ENCODE data around the gene GPD1. TPM values are rescaled to one million over a fixed set of nuclear protein-coding genes. Genes with fewer than 3 reads are reported as not detected.
"Not testable (repeated sequence)": the region's sequence is repeated elsewhere in the genome, so short reads cannot be mapped to it uniquely, and the experiment has no call there.

Gene GPD1
- total RNA-seq, 1 donor from 2014 or later, result 1,023 TPM

DNA sequence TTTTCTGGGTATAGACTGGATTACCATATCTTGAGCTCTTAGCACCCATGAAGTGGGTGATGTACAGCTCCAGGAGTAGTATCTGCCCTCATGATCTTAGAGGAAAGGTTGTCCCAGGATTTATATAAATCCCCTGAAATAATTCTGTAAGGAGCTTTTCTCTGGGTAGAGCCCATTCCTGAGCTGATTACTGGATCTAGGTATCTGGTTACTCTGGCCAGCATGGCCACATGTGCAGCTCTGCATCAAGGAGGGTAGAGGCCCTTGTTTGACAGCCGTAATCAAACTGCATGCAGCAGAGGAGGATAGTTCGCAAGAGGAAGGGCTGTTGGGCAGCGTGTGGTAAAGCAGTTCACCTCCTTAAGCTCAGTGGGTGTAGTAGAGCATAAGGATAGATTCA is 16.7 kb downstream of the GPD1 start:
- DNase-seq (ENCODE audit: low spot score), result no peak

DNA sequence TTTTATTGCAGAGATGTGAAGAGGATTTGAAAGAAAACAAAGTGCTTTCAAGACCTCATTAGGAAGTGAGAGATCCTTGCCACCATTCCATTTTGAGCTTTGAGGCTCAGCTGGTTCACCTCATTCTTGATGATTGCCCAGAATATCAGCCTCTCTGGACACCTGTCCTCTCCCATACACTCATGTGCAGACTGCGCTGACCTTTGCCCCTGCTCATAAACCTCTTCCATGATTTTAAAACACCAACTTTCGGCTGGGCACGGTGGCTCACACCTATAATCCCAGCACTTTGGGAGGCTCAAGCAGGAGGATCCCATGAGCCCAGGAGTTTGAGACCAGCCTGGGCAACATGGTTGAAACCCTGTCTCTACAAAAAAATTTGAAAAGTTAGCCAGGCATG is 17.1 kb downstream of the GPD1 start:
- DNase-seq (ENCODE audit: low spot score), result no peak

- no peak for DNase-seq (ENCODE audit: low spot score)
These were observed 17.8 kb downstream of the GPD1 start for GRCh38 chr12:50121641-50122040.

DNA sequence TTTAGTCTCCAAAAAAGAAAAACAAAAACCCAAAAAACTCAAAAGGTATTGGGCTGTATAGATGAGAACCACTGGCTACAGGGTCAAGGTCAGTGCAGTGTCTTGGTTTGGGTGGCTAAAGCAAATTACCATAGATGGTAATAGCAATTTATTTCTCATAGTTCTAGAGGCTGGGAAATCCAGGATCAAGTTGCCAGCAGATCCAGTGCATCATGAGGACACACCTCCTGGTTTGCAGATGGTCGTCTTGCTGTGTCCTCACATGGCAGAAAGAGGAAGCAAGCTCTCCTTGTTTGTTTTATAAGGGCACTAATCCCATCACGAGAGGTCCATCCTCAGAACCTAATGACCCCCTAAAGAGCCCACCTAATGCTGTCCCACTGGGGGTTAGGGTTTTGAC is 19.4 kb downstream of the GPD1 start:
- DNase-seq (ENCODE audit: low spot score), result no peak

- DNase-seq (ENCODE audit: low spot score), result no peak
These were observed 23.7 kb downstream of the GPD1 start for GRCh38 chr12:50127546-50127945.

DNA sequence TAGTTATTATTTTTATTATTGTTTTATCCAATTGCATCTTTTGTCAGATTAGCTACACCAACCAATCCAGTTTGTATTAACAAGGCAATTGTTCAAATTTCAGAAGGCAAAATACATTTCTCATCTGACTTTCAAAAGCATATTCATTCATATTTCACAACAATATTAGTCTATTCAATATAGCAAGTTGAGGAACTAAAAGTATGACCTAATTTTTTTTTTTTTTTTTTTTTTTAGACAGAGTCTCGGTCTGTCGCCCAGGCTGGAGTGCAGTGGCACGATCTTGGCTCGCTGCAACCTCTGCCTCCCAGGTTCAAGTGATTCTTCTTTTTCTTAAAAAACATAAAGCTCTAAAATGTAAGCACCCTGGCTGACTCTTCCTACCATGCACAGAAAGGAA is 25.5 kb downstream of the GPD1 start:
- DNase-seq (ENCODE audit: low spot score), result no peak

DNA sequence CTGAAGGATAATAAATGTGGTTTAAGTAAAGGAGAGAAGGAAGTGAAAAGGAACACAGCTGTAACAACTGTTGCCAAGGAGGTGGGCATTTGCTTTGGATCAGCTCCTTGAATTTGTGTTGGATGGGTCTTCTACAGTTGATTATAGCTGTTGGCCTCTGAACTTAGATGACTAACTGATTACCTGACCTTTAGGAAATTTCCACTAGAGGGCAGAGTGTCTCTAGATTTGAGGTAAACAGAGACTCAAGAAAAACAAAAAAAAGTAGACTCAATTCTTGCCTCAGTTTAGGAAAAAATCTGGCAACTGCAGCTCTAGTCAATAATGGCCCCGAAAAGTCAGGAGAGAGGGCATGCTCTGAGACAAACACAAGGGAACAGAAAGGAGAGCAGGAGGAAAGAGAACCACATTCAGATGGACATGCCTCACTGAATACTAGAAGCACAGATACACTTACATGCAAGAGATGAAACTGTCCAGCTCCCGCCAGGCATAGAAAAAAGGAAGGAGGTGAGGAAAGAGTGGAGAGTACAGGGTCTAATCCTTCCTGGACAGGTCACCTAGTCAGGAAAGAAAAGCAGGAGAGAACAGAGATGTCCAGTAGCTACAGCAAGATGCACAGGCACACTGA is 28.8 kb downstream of the GPD1 start:
- DNase-seq (ENCODE audit: low spot score), result no peak

GRCh38 chr12:50142993-50143392 is 39.2 kb downstream of the GPD1 start:
- DNase-seq (ENCODE audit: low spot score), result no peak

GRCh38 chr12:50145439-50145838 is 41.6 kb downstream of the GPD1 start:
- no peak for DNase-seq (ENCODE audit: low spot score)

DNA sequence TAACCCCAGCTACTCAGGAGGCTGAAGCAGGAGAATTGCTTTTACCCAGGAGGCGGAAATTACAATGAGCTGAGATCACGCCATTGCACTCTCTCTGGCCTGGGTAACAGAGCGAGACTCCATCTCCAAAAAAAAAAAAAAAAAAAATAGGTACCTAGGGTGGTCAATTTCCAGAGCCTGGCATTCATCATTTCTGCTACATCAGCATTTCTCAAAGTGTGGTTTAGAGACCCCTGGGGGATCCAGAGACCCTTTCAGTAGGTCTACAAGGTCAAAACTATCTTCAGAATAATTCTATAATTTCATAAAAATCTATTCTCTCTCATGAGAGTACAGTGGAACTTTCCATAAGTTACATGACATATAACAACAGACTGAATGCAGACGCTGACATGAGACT is 43.5 kb downstream of the GPD1 start:
- no peak for DNase-seq (ENCODE audit: low spot score)

- DNase-seq (ENCODE audit: low spot score), result not testable (repeated sequence)
These were observed 44.2 kb downstream of the GPD1 start for GRCh38 chr12:50148011-50148410.

- no peak for DNase-seq (ENCODE audit: low spot score)
These were observed 45.5 kb downstream of the GPD1 start for GRCh38 chr12:50149311-50149710.

DNA sequence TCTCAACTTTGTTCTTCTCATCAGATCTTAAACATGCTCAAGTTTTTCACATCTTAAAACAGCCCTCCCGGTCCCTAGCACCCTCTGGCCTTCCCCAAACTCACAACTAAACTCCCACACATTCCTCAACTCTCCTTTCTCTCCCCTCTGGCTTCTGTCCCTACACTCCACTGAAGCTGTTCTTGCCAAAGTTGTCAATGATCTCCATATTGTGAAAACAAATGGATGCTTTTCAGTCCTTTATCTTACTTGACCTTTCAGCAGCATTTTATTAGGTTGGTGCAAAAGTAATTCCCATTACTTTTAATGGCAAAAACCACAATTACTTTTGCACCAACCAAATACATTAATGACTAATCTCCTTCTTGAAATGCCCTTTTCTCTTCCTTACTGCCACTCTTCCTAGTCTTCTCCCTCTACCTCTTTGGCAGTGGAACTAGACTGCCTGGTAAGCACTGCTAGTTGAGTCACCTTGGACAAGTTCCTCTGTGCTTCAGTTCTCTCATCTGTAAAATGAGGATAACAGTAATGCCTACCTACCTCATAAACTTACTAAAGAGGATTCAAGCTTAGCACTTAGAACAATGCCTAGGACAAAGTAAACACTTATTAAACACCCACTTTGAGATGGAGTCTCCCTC is 47.4 kb downstream of the GPD1 start:
- DNase-seq (ENCODE audit: low spot score), result no peak

DNA sequence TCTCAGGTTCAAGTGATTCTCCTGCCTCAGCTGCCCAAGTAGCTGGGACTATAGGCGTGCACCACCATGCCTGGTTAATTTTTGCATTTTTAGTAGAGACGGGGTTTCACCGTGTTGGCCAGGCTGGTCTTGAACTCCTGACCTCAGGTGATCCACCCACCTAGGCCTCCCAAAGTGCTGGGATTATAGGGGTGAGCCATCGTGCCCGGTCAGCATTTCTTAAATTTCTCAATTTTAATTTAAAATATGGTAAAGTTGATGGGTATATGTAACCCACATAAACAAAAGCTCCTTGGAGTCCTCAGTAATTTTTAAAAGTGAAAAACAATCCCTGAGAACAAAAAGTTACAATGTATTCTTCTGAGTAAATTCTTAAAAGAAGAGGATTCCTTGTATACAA is 51.1 kb downstream of the GPD1 start:
- not testable (repeated sequence) for DNase-seq (ENCODE audit: low spot score)

- no peak for DNase-seq (ENCODE audit: low spot score)
These were observed 52.8 kb downstream of the GPD1 start for GRCh38 chr12:50156641-50157040.

- DNase-seq (ENCODE audit: low spot score), result no peak
These were observed 53.5 kb downstream of the GPD1 start for GRCh38 chr12:50157259-50157658.

DNA sequence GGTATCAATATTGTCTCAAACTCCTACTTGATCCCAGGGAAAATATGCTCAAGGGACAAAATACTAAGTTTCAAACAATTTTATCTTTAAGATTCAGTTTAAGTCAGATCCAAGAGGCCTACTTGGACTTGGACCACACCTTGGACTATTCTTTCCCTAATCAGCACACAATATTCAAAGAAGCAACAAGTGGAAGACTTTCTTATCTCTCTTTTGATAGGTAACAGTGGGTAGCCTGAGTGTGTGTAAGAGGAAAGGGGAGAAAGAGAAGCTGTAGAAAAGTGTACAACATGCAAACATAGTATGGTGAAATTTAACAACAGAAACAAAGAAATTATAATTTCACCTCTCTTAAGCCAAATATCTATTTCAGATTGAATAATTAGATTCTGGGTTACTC is 56.8 kb downstream of the GPD1 start:
- DNase-seq (ENCODE audit: low spot score), result no peak

Other genes with a start within 250 kb of the GPD1 start
- 0.35 TPM for gene FAIM2, start 200.1 kb upstream of the GPD1 start, total RNA-seq
- not detected for gene AQP2, start 153.3 kb upstream of the GPD1 start, total RNA-seq
- gene AQP5, start 142.1 kb upstream of the GPD1 start, total RNA-seq, result not detected
- gene AQP6, start 131.1 kb upstream of the GPD1 start, total RNA-seq, result not detected
- gene RACGAP1, start 78.5 kb upstream of the GPD1 start, total RNA-seq, result 9.4 TPM
- 0.71 TPM for gene ASIC1, start 46.4 kb upstream of the GPD1 start, total RNA-seq
- gene SMARCD1, start 18.7 kb upstream of the GPD1 start, total RNA-seq, result 63.1 TPM
- 92.0 TPM for gene COX14, start 8.2 kb downstream of the GPD1 start, total RNA-seq
- 46.5 TPM for gene CERS5, start 63.4 kb downstream of the GPD1 start, total RNA-seq
- 163 TPM for gene LIMA1, start 179.5 kb downstream of the GPD1 start, total RNA-seq